Liver (tissue), 9 donors: ENCODE data around the gene TNFRSF11A. TPM values are rescaled to one million over a fixed set of nuclear protein-coding genes. Genes with fewer than 3 reads are reported as not detected.

Source experiments
- DNase-seq: peaks from one replicate; pipeline ENCODE4 v3.0.0-alpha.2; 2017; ENCODE audit warnings: low spot score
- H3K27ac ChIP-seq, 2 donors: one replicate each; pipeline ENCODE4 v1.7.0; 2013; ENCODE audit warnings: inconsistent platforms in 2 of 2, low read length in 2 of 2, control low read depth in 1 of 2, low read depth in 1 of 2, mild to moderate bottlenecking in 1 of 2
- H3K27me3 ChIP-seq, 4 donors: one replicate each; pipeline versions ENCODE4 v1.6.1 to v1.7.0; 2013; ENCODE audit warnings: low read length in 3 of 4, inconsistent platforms in 1 of 4, mild to moderate bottlenecking in 1 of 4, moderate library complexity in 1 of 4; ENCODE audit not compliant: control insufficient read depth in 4 of 4, insufficient read depth in 4 of 4
- H3K36me3 ChIP-seq, 4 donors: one replicate each; pipeline versions ENCODE4 v1.6.1 to v1.7.0; 2013; ENCODE audit warnings: low read length in 3 of 4, mild to moderate bottlenecking in 3 of 4, low read depth in 1 of 4, moderate library complexity in 1 of 4; ENCODE audit not compliant: control insufficient read depth in 4 of 4, insufficient read depth in 3 of 4
- H3K4me1 ChIP-seq, 4 donors: one replicate each; pipeline versions ENCODE4 v1.6.1 to v1.7.0; 2013; ENCODE audit warnings: low read length in 3 of 4, mild to moderate bottlenecking in 3 of 4, moderate library complexity in 1 of 4; ENCODE audit not compliant: control insufficient read depth in 4 of 4, insufficient read depth in 4 of 4
- H3K4me3 ChIP-seq, 3 donors: one replicate each; pipeline versions ENCODE4 v1.6.1 to v1.7.0; 2013; ENCODE audit warnings: low read length in 3 of 3, control low read depth in 1 of 3, low read depth in 1 of 3, mild to moderate bottlenecking in 1 of 3
- H3K9ac ChIP-seq, 2 donors: one replicate each; pipeline ENCODE4 v1.7.0; 2013; ENCODE audit warnings: low read length in 2 of 2, mild to moderate bottlenecking in 2 of 2, moderate library complexity in 2 of 2, control low read depth in 1 of 2, low read depth in 1 of 2
- H3K9me3 ChIP-seq, 4 donors: one replicate each; pipeline versions ENCODE4 v1.6.1 to v1.7.0; 2013; ENCODE audit warnings: low read length in 3 of 4; ENCODE audit not compliant: control insufficient read depth in 4 of 4
- CTCF ChIP-seq: fragments of 150-350 bp; IDR thresholded peaks from 2 replicates; pipeline ENCODE4 v1.5.1; 2017; ENCODE audit warnings: improper control_type of control experiment, low read depth, low read length; ENCODE audit not compliant: missing input control
- EGR1 ChIP-seq, 2 donors: IDR thresholded peaks; 2 replicates each; pipeline ENCODE4 v1.6.1; 2016 to 2018; ENCODE audit warnings: antibody characterized with exemption in 2 of 2, low read depth in 2 of 2
- FOXA1 ChIP-seq: IDR thresholded peaks from 2 replicates; pipeline ENCODE4 v1.6.1; 2016; ENCODE audit warnings: antibody characterized with exemption
- FOXA2 ChIP-seq: IDR thresholded peaks from 2 replicates; pipeline ENCODE4 v1.6.1; 2016; ENCODE audit warnings: antibody characterized with exemption
- GABPA ChIP-seq, 2 donors: IDR thresholded peaks in 1 of 2; conservative IDR thresholded peaks in 1 of 2; 2 replicates each; pipeline ENCODE4 v1.6.1; 2016; ENCODE audit warnings: antibody characterized with exemption in 2 of 2, mild to moderate bottlenecking in 1 of 2, moderate library complexity in 1 of 2
- HNF4A ChIP-seq, 2 donors: conservative IDR thresholded peaks; 2 replicates each; pipeline ENCODE4 v1.6.1; 2016; ENCODE audit warnings: antibody characterized with exemption in 2 of 2, mild to moderate bottlenecking in 2 of 2
- HNF4G ChIP-seq: IDR thresholded peaks from 2 replicates; pipeline ENCODE4 v1.6.1; 2016; ENCODE audit warnings: antibody characterized with exemption
- JUND ChIP-seq, 2 donors: IDR thresholded peaks; 2 replicates each; pipeline ENCODE4 v1.6.1; 2016; ENCODE audit warnings: antibody characterized with exemption in 2 of 2
- NR2F2 ChIP-seq: IDR thresholded peaks from 2 replicates; pipeline ENCODE4 v1.6.1; 2016; ENCODE audit warnings: antibody characterized with exemption
- RAD21 ChIP-seq, 2 donors: IDR thresholded peaks; 2 replicates each; pipeline ENCODE4 v1.6.1; 2016; ENCODE audit warnings: antibody characterized with exemption in 2 of 2, mild to moderate bottlenecking in 2 of 2
- REST ChIP-seq: IDR thresholded peaks from 2 replicates; pipeline ENCODE4 v1.6.1; 2016; ENCODE audit warnings: antibody characterized with exemption, mild to moderate bottlenecking
- RXRA ChIP-seq, 2 donors: IDR thresholded peaks; 2 replicates each; pipeline ENCODE4 v1.6.1; 2017 to 2018; ENCODE audit warnings: antibody characterized with exemption in 2 of 2, mild to moderate bottlenecking in 1 of 2
- SP1 ChIP-seq: IDR thresholded peaks from 2 replicates; pipeline ENCODE4 v1.6.1; 2018; ENCODE audit warnings: antibody characterized with exemption, mild to moderate bottlenecking
- TAF1 ChIP-seq: conservative IDR thresholded peaks from 2 replicates; pipeline ENCODE4 v1.6.1; 2016; ENCODE audit warnings: antibody characterized with exemption, mild to moderate bottlenecking
- YY1 ChIP-seq: IDR thresholded peaks from 2 replicates; pipeline ENCODE4 v1.6.1; 2016; ENCODE audit warnings: antibody characterized with exemption, mild to moderate bottlenecking
- ZBTB33 ChIP-seq: IDR thresholded peaks from 2 replicates; pipeline ENCODE4 v1.6.1; 2016; ENCODE audit warnings: antibody characterized with exemption
- WGBS: extraction: QIAGEN DNeasy Blood & Tissue Kit; methylation state at CpG from one replicate; pipeline ENCODE4 v1.1.7; 2013; 5-methylcytosine and 5-hydroxymethylcytosine counted together
- polyA plus RNA-seq, 2 donors: library from polyadenylated mRNA; stranded (reverse) in 1 of 2; unstranded in 1 of 2; fragments of 200-250 nt in 1 of 2; fragments of >200 nt in 1 of 2; fragmentation: Nextera tagmentation in 1 of 2; extraction: Ambion mirVana in 1 of 2; gene quantifications; one replicate each; pipeline versions ENCODE4 v1.2.1 to v1.2.3, GENCODE V29; 2013 to 2015
- total RNA-seq, 2 donors: library from RNA; depleted of rRNA; stranded (reverse); fragments of >200 nt; gene quantifications; one replicate each; pipeline ENCODE4 v1.2.3, GENCODE V29; 2014
- TF ChIP-seq, protein P1 (sequence below): IDR thresholded peaks from 2 replicates; pipeline ENCODE4 v1.6.1; 2016; ENCODE audit warnings: antibody characterized with exemption
- TF ChIP-seq, protein P2 (sequence below): IDR thresholded peaks from 2 replicates; pipeline ENCODE4 v1.6.1; 2016; ENCODE audit warnings: antibody characterized with exemption
- donor health status: healthy.
- donor health status: healthy.
- donor health status: healthy.
- donor health status: healthy.
- donor health status: healthy.

TNFRSF11A gene
- total and polyA plus RNA-seq, 4 donors = 0.32 to 1.8 (median 0.90) TPM

GRCh38 chr18:62384610-62385097 is 59.5 kb downstream of the TNFRSF11A start (continued):
- TF ChIP-seq REST = no peak
- TF ChIP-seq, protein P1, sequence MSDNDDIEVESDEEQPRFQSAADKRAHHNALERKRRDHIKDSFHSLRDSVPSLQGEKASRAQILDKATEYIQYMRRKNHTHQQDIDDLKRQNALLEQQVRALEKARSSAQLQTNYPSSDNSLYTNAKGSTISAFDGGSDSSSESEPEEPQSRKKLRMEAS = no peak

- WGBS = 95% methylated on average over 5 of the region's 5 CpGs
- Histone ChIP-seq H3K27ac (no peak overlapping the region), H3K4me3 (no peak overlapping the region), H3K27me3 (no peaks in the 10 kb centered on the region), H3K9ac (no peak overlapping the region), H3K9me3 (no peaks in the 10 kb centered on the region), H3K36me3 (no peaks in the 10 kb centered on the region), H3K4me1 (peaks cover 0 to 3% (median 0%) of the 10 kb centered on the region in 4 donors)
- no peak for TF ChIP-seq RAD21 (IDR thresholded peaks at IDR 0.05)
- TF ChIP-seq TAF1 = no peak
- TF ChIP-seq FOXA1 = no peak
- no peak for TF ChIP-seq GABPA (IDR thresholded peaks at IDR 0.05 in 1 of 2, conservative IDR thresholded peaks at IDR 0.05 in 1 of 2)
- no peak for TF ChIP-seq JUND (IDR thresholded peaks at IDR 0.05)
- TF ChIP-seq YY1 = no peak
- TF ChIP-seq SP1 = no peak
- TF ChIP-seq, protein P1 = no peak
- TF ChIP-seq CTCF = no peak
- no peak for TF ChIP-seq REST
- no peak for TF ChIP-seq HNF4G
- no peak for TF ChIP-seq EGR1 (IDR thresholded peaks at IDR 0.05; ENCODE audit: low read depth in 2 of 2)
- TF ChIP-seq ZBTB33 = no peak
- no peak for TF ChIP-seq FOXA2
- TF ChIP-seq NR2F2 = no peak
- TF ChIP-seq RXRA (IDR thresholded peaks at IDR 0.05) = no peak
- TF ChIP-seq HNF4A (conservative IDR thresholded peaks at IDR 0.05) = no peak
- TF ChIP-seq, protein P2, sequence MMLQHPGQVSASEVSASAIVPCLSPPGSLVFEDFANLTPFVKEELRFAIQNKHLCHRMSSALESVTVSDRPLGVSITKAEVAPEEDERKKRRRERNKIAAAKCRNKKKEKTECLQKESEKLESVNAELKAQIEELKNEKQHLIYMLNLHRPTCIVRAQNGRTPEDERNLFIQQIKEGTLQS = no peak
- no peak for DNase-seq
Observed at GRCh38 chr18:62386091-62386490, 61.0 kb downstream of the TNFRSF11A start.
